Activated T-helper 1 cell treated with anti-CD3 and anti-CD28 coated beads, Interleukin-12 subunit alpha, Interleukin-12 subunit beta, Interleukin-2, Interleukin-4 antibody, amounts not matched to agents 30 ng/mL and 10 ng/mL and 1 ng/mL, durations not matched to agents 14 hours and 24 hours and 36 hours (primary cell): Measurements from ENCODE around the gene PTPRK. TPM values are rescaled to one million over a fixed set of nuclear protein-coding genes. Genes with fewer than 3 reads are reported as not detected.

Experiments
- DNase-seq: peaks from one replicate; pipeline ENCODE4 v3.0.0; 2021; ENCODE audit warnings: low spot score
- H3K27ac Mint-ChIP-seq: one replicate; pipeline ENCODE4 v1.8.0; 2021; ENCODE audit warnings: mild to moderate bottlenecking, mixed read lengths
- H3K27me3 Mint-ChIP-seq: one replicate; pipeline ENCODE4 v1.8.0; 2022; ENCODE audit warnings: mild to moderate bottlenecking, moderate library complexity, mixed read lengths; ENCODE audit not compliant: insufficient read depth
- H3K36me3 Mint-ChIP-seq: one replicate; pipeline ENCODE4 v1.8.0; 2021; ENCODE audit warnings: low read depth, mixed read lengths
- H3K4me1 Mint-ChIP-seq: one replicate; pipeline ENCODE4 v1.8.0; 2021; ENCODE audit warnings: low read depth, mixed read lengths
- H3K4me3 Mint-ChIP-seq: one replicate; pipeline ENCODE4 v1.8.0; 2021; ENCODE audit warnings: mild to moderate bottlenecking, moderate library complexity, mixed read lengths
- H3K9me3 Mint-ChIP-seq: one replicate; pipeline ENCODE4 v1.8.0; 2021; ENCODE audit warnings: mixed read lengths
- intact Hi-C: fragments of 100-400 bp; cut with micrococcal nuclease; formaldehyde crosslinking; loops from one replicate; pipeline ENCODE4 v1.15.1; 2024
- total RNA-seq: library from RNA; stranded (reverse); gene quantifications from 2 replicates; pipeline ENCODE4 v1.2.3, GENCODE V29; 2022

Gene PTPRK
- total RNA-seq, 1 donor from 2014 or later: 3.2 TPM

GRCh38 chr6:128478230-128479047, 42.0 kb downstream of the PTPRK start:
- no peak for DNase-seq
- Mint-ChIP-seq H3K4me1 (peaks cover 11% of the 10 kb centered on the region), H3K9me3 (no peaks in the 10 kb centered on the region), H3K27me3 (no peaks in the 10 kb centered on the region), H3K27ac (peak overlapping the region; percentile 38), H3K36me3 (no peaks in the 10 kb centered on the region), H3K4me3 (peak overlapping the region; percentile 63)
- intact Hi-C loops: no loop called here

DNA sequence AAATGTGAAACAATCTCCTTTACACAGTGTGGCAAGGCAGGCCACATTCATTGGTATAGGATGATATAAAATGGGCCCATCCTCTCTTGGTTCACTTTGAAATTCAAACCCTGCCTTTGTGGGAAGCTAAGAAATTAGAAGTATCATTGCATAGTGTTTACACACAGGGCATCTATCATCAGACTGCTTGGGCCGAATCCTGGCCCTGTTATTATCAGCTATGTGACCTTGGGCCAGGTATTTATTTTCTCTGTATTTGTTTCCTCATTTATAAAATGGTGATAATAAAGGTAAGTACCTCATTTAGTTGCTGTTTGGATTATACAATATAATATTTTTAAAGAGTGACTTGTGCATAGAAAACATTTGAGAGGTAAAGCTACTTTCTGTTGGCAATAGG, 45.5 kb downstream of the PTPRK start:
- intact Hi-C loops: no loop called here
- Mint-ChIP-seq H3K9me3 (no peaks in the 10 kb centered on the region), H3K27me3 (peaks cover 2% of the 10 kb centered on the region)

DNA sequence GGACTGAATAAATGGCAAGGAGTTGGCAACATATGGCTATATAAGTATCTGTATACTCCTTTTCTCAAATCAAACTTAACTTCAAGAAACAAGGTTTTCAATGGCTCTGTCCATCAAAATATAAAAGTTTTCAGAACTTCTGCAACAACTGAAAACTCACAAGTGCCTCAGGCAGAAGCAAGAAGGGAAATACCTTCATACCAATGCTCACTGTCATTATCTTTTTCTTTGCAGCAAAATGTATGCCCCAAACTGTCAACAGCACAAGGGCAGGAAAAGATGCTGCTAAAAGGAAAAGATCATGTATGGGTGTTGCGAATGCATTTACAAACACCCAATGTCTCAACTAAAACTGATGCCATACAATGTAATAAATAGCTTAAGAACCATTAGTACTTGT, 45.9 kb downstream of the PTPRK start:
- intact Hi-C loops: no loop called here
- Mint-ChIP-seq H3K27me3 (peaks cover 2% of the 10 kb centered on the region), H3K27ac (no peak overlapping the region), H3K4me1 (peaks cover 11% of the 10 kb centered on the region), H3K9me3 (no peaks in the 10 kb centered on the region), H3K36me3 (no peaks in the 10 kb centered on the region), H3K4me3 (no peak overlapping the region)
- DNase-seq: no peak

More for the DNA sequence above, 45.5 kb downstream of the PTPRK start:
- Mint-ChIP-seq H3K36me3 (no peaks in the 10 kb centered on the region), H3K4me1 (peaks cover 11% of the 10 kb centered on the region), H3K4me3 (no peak overlapping the region), H3K27ac (no peak overlapping the region)
- DNase-seq: no peak

DNA sequence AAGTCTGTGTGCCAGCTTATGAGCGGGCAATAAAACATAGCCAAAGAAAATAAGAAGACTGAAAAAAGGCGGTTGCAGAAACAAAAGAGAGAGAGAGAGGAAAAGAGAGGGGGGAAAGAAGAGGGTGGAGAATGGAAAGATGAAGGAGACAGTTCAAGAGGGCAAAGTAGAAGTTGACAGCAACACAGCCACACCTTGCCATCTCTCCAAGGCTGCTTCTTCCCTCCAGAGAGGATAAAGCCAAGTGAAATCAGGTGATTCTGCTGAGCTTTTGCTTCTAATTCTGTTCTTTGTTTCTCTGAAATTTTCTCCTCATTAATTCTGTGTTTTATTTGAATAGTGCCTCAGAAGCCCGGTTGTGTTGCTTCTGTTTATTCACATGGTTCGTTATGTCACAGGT, 48.5 kb downstream of the PTPRK start:
- no peak for DNase-seq
- Mint-ChIP-seq H3K4me3 (no peak overlapping the region), H3K4me1 (no peaks in the 10 kb centered on the region), H3K27me3 (peaks cover 2% of the 10 kb centered on the region), H3K27ac (no peak overlapping the region), H3K36me3 (no peaks in the 10 kb centered on the region), H3K9me3 (no peaks in the 10 kb centered on the region)
- intact Hi-C loops: no loop called here

DNA sequence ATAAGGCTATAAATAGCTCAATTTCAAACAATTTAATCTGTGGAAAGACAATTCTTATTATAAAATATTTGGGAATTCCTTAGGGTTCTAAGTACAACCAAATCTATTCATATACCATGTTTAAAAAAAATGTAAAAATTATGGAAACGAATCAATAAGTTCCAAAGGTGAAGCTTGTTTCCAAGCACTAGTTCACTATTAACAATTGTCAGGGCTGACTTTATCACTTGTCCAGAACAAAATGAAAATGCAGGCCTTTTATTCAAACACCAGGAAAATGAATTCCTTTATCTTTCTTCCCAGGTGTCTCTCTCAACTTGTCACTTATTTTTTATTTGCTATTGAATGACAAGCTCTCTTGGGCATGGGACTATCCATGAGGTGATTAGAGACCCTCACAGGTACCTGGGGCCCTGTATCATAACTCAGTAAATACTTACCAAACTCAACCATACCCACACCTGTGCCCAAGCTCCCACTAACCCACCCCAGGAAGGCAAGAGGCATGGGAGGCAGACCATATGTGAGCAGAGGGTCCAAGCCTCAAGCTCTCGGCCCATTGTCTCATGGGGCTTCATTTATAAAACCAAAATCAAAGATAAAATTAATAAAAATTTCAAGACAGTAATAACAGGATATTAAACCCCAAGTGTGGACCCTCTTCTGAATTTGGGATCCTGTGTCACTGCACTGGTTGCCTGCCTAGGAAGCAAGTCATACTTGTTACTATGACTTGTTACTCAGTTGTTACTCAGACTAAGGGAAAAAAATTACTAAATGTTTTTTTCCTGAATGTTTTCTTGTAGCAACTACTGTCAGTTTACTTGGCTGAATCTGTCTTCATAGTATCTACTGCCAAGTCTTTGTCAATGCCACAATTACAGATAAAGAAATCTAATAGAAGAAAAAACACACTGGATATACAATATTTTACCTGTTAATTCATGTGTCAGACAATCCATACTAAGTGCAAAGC, 54.7 kb downstream of the PTPRK start:
- DNase-seq: no peak
- Mint-ChIP-seq H3K4me1 (no peaks in the 10 kb centered on the region), H3K36me3 (no peaks in the 10 kb centered on the region), H3K4me3 (no peak overlapping the region), H3K27me3 (no peaks in the 10 kb centered on the region), H3K27ac (no peak overlapping the region), H3K9me3 (no peaks in the 10 kb centered on the region)
- intact Hi-C loops: no loop called here

DNA sequence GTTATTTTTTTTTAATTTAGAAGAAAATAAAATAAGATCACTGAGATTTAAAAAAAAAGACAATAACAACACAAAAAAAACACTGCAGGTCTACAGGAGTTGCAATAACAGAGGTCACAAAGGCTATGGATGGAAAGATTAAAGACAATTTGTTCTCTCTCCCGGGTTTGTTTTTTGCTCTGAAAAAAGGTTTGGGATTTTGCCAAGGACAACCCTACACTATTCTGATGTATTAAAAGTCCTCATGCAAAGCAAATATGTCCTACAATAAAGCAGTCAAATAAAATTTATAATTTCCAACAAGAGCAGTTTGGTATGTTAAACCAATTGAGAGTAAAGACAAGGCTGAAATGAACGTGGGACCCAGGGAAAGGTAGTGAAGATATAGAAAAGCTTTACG, 55.6 kb downstream of the PTPRK start:
- H3K9me3 Mint-ChIP-seq: no peaks in the 10 kb centered on the region
- no peak overlapping the region for H3K4me3 Mint-ChIP-seq
- H3K4me1 Mint-ChIP-seq: no peaks in the 10 kb centered on the region
- H3K27me3 Mint-ChIP-seq: no peaks in the 10 kb centered on the region
- no peak overlapping the region for H3K27ac Mint-ChIP-seq
- no peaks in the 10 kb centered on the region for H3K36me3 Mint-ChIP-seq
- intact Hi-C loops: no loop called here
- DNase-seq: no peak

DNA sequence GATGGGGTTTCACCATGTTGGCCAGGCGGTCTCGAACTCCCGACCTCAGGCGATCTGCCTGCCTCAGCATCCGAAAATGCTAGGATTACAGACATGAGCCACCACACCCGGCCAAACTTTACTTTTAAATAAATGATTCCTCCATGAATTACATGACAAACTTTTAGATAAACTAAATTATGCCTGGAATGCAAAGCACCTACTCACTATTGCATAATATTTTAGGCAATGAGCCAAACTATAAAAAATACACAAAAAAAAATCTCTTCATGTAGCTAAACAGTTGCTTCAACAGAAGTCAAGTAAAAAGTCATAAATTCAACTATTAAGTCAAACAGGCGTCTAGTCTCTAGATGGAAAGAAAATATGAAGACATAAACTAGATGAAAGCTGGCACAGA, 56.5 kb downstream of the PTPRK start:
- H3K9me3 Mint-ChIP-seq: no peaks in the 10 kb centered on the region
- no peak overlapping the region for H3K27ac Mint-ChIP-seq
- no peaks in the 10 kb centered on the region for H3K27me3 Mint-ChIP-seq
- no peak for DNase-seq
- intact Hi-C loops: no loop called here
- H3K36me3 Mint-ChIP-seq: no peaks in the 10 kb centered on the region
- H3K4me3 Mint-ChIP-seq: no peak overlapping the region
- H3K4me1 Mint-ChIP-seq: no peaks in the 10 kb centered on the region

GRCh38 chr6:128461501-128461900, 58.9 kb downstream of the PTPRK start:
- Mint-ChIP-seq H3K36me3 (no peaks in the 10 kb centered on the region), H3K27ac (no peak overlapping the region), H3K4me1 (no peaks in the 10 kb centered on the region), H3K4me3 (no peak overlapping the region), H3K9me3 (no peaks in the 10 kb centered on the region), H3K27me3 (no peaks in the 10 kb centered on the region)
- no peak for DNase-seq
- intact Hi-C loops: no loop called here

DNA sequence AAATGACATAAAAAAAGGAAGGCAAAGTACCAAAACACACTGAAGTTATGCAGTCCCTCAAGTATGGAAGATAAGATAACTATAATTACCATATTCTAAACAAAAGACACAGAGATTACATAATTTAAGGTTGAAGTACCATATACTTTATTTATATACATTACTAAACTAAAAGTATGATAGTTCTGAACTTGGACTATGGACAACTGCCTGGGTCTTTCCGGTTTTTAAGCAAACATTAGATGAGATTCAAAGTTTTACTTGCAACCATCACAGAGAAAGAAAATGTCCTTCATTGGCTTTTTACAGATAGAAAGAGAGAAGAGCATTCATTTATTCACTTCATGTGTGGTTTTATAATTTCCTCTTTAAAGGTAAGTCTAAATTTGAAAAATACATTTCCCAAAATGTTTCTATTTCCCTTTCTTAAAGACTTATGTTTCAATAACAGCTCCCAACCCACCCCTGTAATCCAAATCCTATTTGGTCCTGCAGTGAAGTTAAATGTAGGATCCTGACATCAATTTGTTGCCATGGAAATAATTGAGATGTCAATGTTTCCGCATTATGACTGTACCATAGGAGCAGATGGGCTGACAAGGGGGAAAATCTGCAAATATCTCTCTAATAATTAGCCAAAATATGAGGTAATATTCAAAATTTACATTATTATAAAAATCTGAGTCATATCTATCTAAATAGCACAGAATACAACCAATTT, 63.7 kb downstream of the PTPRK start:
- no peak overlapping the region for H3K4me3 Mint-ChIP-seq
- intact Hi-C loops: no loop called here
- DNase-seq: no peak
- H3K9me3 Mint-ChIP-seq: no peaks in the 10 kb centered on the region
- H3K27me3 Mint-ChIP-seq: no peaks in the 10 kb centered on the region
- H3K27ac Mint-ChIP-seq: no peak overlapping the region
- H3K4me1 Mint-ChIP-seq: no peaks in the 10 kb centered on the region
- no peaks in the 10 kb centered on the region for H3K36me3 Mint-ChIP-seq

GRCh38 chr6:128455959-128456358, 64.4 kb downstream of the PTPRK start:
- DNase-seq: no peak
- H3K36me3 Mint-ChIP-seq: no peaks in the 10 kb centered on the region
- H3K4me3 Mint-ChIP-seq: no peak overlapping the region
- H3K4me1 Mint-ChIP-seq: no peaks in the 10 kb centered on the region
- H3K27me3 Mint-ChIP-seq: no peaks in the 10 kb centered on the region
- H3K9me3 Mint-ChIP-seq: no peaks in the 10 kb centered on the region
- H3K27ac Mint-ChIP-seq: no peak overlapping the region
- intact Hi-C loops: no loop called here

DNA sequence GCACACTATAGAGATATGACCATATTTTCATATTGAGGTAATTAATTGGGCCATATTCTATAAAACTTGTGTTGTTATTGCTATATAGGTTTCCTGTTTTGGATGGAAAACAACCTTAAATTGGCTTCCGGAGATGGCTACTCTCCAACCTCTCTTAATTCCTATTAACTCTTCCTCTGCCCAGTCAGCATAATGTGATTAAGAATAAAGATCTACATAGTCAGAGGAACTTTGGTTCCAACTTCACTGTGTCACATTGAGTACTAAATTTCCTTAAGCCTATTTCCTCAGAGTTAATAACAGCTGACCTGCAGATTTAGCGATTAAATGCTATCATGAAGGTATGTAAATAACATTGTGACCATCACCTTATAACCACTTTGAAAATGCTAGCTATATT, 67.7 kb downstream of the PTPRK start:
- no peak overlapping the region for H3K27ac Mint-ChIP-seq
- intact Hi-C loops: no loop called here
- H3K4me3 Mint-ChIP-seq: no peak overlapping the region
- no peaks in the 10 kb centered on the region for H3K4me1 Mint-ChIP-seq
- H3K27me3 Mint-ChIP-seq: no peaks in the 10 kb centered on the region
- no peaks in the 10 kb centered on the region for H3K9me3 Mint-ChIP-seq
- no peak for DNase-seq
- no peaks in the 10 kb centered on the region for H3K36me3 Mint-ChIP-seq

GRCh38 chr6:128446497-128446896, 73.9 kb downstream of the PTPRK start:
- H3K36me3 Mint-ChIP-seq: no peaks in the 10 kb centered on the region
- H3K4me1 Mint-ChIP-seq: no peaks in the 10 kb centered on the region
- no peak overlapping the region for H3K27ac Mint-ChIP-seq
- no peaks in the 10 kb centered on the region for H3K27me3 Mint-ChIP-seq
- H3K4me3 Mint-ChIP-seq: no peak overlapping the region
- no peak for DNase-seq
- intact Hi-C loops: no loop called here
- no peaks in the 10 kb centered on the region for H3K9me3 Mint-ChIP-seq

- no peak for DNase-seq
- Mint-ChIP-seq H3K4me1 (no peaks in the 10 kb centered on the region), H3K36me3 (no peaks in the 10 kb centered on the region), H3K9me3 (no peaks in the 10 kb centered on the region), H3K4me3 (no peak overlapping the region), H3K27ac (no peak overlapping the region), H3K27me3 (no peaks in the 10 kb centered on the region)
- intact Hi-C loops: no loop called here
Measured at GRCh38 chr6:128443553-128443952, 76.8 kb downstream of the PTPRK start.
